Heart right ventricle (tissue), 16 donors: ENCODE data around the gene NT5C1B. TPM values are rescaled to one million over a fixed set of nuclear protein-coding genes. Genes with fewer than 3 reads are reported as not detected.

Source experiments
- ATAC-seq, 8 donors: fragments of 200-7000 bp; cut with Tn5 transposase; one replicate each; pipeline ENCODE4 v1.9.1; 2020; ENCODE audit warnings: mild to moderate bottlenecking in 8 of 8, moderate library complexity in 8 of 8, moderate number of reproducible peaks in 1 of 8
- DNase-seq, 2 donors: peaks; one replicate each; pipeline ENCODE4 v3.0.0-alpha.2; 2020
- H3K27ac ChIP-seq, 10 donors: fragments of 200-600 bp; sonication (generic) in 2 of 10; one replicate each; pipeline versions ENCODE4 v1.5.0 to v1.8.0; 2020 to 2022; ENCODE audit warnings: mild to moderate bottlenecking in 3 of 10
- H3K27me3 ChIP-seq, 7 donors: fragments of 200-600 bp; one replicate each; pipeline ENCODE4 v1.8.0; 2021 to 2022; ENCODE audit warnings: mild to moderate bottlenecking in 2 of 7
- H3K36me3 ChIP-seq, 9 donors: fragments of 200-600 bp; sonication (generic) in 1 of 9; one replicate each; pipeline versions ENCODE4 v1.5.0 to v1.8.0; 2020 to 2022; ENCODE audit warnings: mild to moderate bottlenecking in 2 of 9
- H3K4me1 ChIP-seq, 9 donors: fragments of 200-600 bp; sonication (generic) in 1 of 9; one replicate each; pipeline versions ENCODE4 v1.5.0 to v1.8.0; 2020 to 2022; ENCODE audit warnings: mild to moderate bottlenecking in 4 of 9
- H3K4me3 ChIP-seq, 10 donors: fragments of 200-600 bp; sonication (generic) in 2 of 10; one replicate each; pipeline versions ENCODE4 v1.5.0 to v1.8.0; 2020 to 2022; ENCODE audit warnings: mild to moderate bottlenecking in 7 of 10, moderate library complexity in 2 of 10
- H3K9me3 ChIP-seq, 11 donors: fragments of 200-600 bp in 10 of 11; sonication (generic) in 2 of 11; one replicate each; pipeline versions ENCODE4 v1.5.0 to v1.8.0; 2013 to 2022; ENCODE audit warnings: mild to moderate bottlenecking in 2 of 11, control low read depth in 1 of 11, moderate library complexity in 1 of 11
- WGBS, 2 donors: extraction: QIAGEN DNeasy Blood & Tissue Kit; methylation state at CpG; one replicate each; pipeline ENCODE4 v1.1.7; 2013; ENCODE audit warnings: inconsistent platforms in 1 of 2; 5-methylcytosine and 5-hydroxymethylcytosine counted together
- intact Hi-C, 10 donors: fragments of 100-400 bp; cut with DNase I; formaldehyde crosslinking; loops; one replicate each; pipeline versions ENCODE4 v1.11.1 to v1.14.2; 2022
- polyA plus RNA-seq, 2 donors: library from polyadenylated mRNA; stranded (reverse); fragments of 200-250 nt; gene quantifications; one replicate each; pipeline ENCODE4 v1.2.3, GENCODE V29; 2013
- total RNA-seq, 10 donors: library from RNA; stranded (reverse); fragmentation: NEBNext Ultra II Directional in 3 of 10; extraction: Animal tissue kit (Norgen Biotek cat#: 25700) in 3 of 10; gene quantifications; one replicate each; pipeline versions ENCODE4 v1.2.1 to v1.2.4, GENCODE V29; 2021 to 2023
- TF ChIP-seq, protein P1 (sequence below), 9 donors: fragments of 200-600 bp; sonication (generic) in 2 of 9; IDR thresholded peaks; one replicate each; pipeline versions ENCODE4 v1.5.0 to v1.8.0; 2021 to 2022; ENCODE audit warnings: antibody characterized with exemption in 9 of 9, mild to moderate bottlenecking in 5 of 9, moderate library complexity in 1 of 9
- donor health status: Arrhythmogenic right ventricular cardiomyopathy.
- donor health status: ischemic (EF 13 %, LVEDD 7.1; RV severe dilation, severe dysfunction).
- donor health status: healthy with polysubstance abuse.
- donor health status: DM: no; HTN: yes; CAD: no.
- donor health status: DM: no; HTN: no; CAD: no.
- donor health status: ischemic (EF 25% LVEDD 6.9; RV normal size, moderate dysfunction).
- donor health status: ischemic (EF 25% LVEDD 5.7; RV mildly dilated, moderate dysfunction).
- donor health status: healthy.
- donor health status: DM: yes; HTN: yes; CAD: no.
- donor health status: Ischemic cardiomyopathy.
- donor health status: ischemic (EF 35%, LVEDD 5.7; RV mildly dilated, moderate dysfunction).
- donor health status: nonischemic (EF 11% LVEDD 7.7; RV severe dilation, severe dysfunction).
- donor health status: DM: yes; HTN: yes; CAD: no.
- donor health status: PGD.
- donor health status: ischemic (EF 29% LVEDD 5.4; RV normal size, mild dysfunction).
- donor health status: nonischemic (EF 23%, LVEDD 6.1; RV moderate dilation, normal function).

Gene NT5C1B
- total and polyA plus RNA-seq, 12 donors: not detected

DNA sequence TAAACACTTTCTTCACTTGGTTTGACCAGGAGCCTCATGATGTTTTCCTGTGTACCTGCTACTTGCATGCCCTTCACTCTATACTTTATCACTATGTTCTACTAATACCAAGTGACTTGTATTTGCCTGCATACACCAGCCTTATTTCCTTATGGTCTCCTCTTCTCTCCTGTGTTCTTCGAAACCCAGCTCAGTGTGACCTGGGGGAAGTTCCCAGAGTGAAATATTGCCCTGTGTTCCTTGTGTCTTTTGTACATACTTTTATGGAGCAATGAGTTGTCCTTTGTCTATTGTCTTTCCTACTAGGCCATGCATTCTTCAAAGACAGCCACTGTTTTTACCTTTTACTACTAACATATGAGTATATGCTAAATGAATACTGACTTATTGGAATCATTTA, 567 bp downstream of the NT5C1B start:
- no peak for ATAC-seq
- WGBS, 2 donors: 89 to 96% methylated on average over 1 of the region's 1 CpG
- Histone ChIP-seq H3K4me3 (no peak overlapping the region), H3K27me3 (no peaks in the 10 kb centered on the region), H3K4me1 (peaks cover 0 to 7% (median 0%) of the 10 kb centered on the region in 9 donors), H3K36me3 (no peaks in the 10 kb centered on the region), H3K27ac (no peak overlapping the region), H3K9me3 (peaks cover 0 to 12% (median 0%) of the 10 kb centered on the region in 11 donors)
- intact Hi-C loops: no loop called here
- DNase-seq: no peak
- TF ChIP-seq, protein P1, sequence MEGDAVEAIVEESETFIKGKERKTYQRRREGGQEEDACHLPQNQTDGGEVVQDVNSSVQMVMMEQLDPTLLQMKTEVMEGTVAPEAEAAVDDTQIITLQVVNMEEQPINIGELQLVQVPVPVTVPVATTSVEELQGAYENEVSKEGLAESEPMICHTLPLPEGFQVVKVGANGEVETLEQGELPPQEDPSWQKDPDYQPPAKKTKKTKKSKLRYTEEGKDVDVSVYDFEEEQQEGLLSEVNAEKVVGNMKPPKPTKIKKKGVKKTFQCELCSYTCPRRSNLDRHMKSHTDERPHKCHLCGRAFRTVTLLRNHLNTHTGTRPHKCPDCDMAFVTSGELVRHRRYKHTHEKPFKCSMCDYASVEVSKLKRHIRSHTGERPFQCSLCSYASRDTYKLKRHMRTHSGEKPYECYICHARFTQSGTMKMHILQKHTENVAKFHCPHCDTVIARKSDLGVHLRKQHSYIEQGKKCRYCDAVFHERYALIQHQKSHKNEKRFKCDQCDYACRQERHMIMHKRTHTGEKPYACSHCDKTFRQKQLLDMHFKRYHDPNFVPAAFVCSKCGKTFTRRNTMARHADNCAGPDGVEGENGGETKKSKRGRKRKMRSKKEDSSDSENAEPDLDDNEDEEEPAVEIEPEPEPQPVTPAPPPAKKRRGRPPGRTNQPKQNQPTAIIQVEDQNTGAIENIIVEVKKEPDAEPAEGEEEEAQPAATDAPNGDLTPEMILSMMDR (IDR thresholded peaks at IDR 0.05): no peak

DNA sequence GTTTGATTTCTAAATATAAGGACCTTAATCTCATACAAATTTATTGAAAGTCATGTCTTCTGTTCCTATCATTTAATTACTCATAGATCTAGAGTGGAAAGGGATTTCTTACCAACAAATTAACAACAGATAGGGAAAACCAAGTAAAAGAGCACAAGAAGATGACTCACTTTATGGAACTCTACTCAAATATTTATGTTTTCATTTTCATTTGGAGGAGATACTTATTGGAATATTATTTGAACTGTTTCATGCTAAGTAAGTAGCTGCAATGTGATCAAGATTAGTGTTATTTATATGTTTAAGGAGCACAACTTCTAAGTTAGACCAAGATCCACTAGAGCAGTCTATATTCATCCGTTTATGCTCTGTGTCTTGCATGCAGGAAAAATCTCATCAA, 1.3 kb downstream of the NT5C1B start:
- ATAC-seq (no peak), DNase-seq (no peak)
- no peak overlapping the region for H3K27ac ChIP-seq
- H3K4me3 ChIP-seq: no peak overlapping the region
- peaks cover 0 to 6% (median 0%) of the 10 kb centered on the region in 9 donors for H3K4me1 ChIP-seq
- no peaks in the 10 kb centered on the region for H3K36me3 ChIP-seq
- WGBS, 2 donors: 86 to 98% methylated on average over 1 of the region's 1 CpG
- TF ChIP-seq, protein P1 (IDR thresholded peaks at IDR 0.05): no peak
- H3K27me3 ChIP-seq: no peaks in the 10 kb centered on the region
- H3K9me3 ChIP-seq: peaks cover 0 to 12% (median 0%) of the 10 kb centered on the region in 11 donors
- intact Hi-C loops: no loop called here

DNA sequence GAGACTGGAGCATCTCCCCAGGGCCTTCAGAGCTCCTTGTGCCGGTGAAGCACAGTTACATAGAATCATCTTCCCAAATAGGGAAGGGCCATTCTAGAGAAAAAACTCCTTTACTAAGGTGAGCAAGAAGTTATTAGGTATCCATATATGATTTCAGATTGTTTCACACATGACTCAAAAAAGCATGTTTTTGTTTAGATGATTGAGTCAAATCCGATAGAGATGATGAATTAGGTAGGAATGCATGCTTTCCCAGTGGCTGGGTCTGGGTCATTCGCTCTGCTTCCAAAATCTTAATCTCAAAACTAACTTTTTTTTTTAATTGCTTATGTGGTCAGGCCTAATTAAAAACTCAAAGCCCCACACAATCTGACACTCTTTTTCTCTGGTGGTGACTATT, 3.8 kb downstream of the NT5C1B start:
- intact Hi-C loops: no loop called here
- Histone ChIP-seq H3K27ac (no peak overlapping the region), H3K27me3 (no peaks in the 10 kb centered on the region), H3K4me1 (no peaks in the 10 kb centered on the region), H3K36me3 (no peaks in the 10 kb centered on the region), H3K4me3 (no peak overlapping the region), H3K9me3 (peaks cover 0 to 12% (median 0%) of the 10 kb centered on the region in 11 donors)
- ATAC-seq: no peak
- DNase-seq: no peak
- TF ChIP-seq, protein P1 (IDR thresholded peaks at IDR 0.05): no peak
- WGBS, 2 donors: 90 to 91% methylated on average over 3 of the region's 3 CpGs

DNA sequence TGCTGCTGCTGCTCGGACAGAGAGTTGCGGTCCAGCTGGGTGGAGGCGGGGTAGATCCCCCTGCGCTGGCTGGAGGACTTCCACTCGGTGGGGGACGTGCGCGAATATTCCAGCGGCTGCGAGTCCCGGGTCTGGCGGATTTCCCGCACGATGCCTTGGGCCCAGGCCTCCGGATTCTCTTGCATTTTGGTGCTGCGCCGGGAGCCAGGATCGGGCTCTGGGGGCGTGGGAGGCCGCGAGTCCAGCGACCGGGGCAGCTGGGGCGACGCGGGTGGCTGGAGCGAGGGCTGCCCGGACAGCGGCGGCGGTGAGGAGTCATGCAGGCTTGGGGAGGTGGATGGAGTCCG, 4.8 kb downstream of the NT5C1B start:
- TF ChIP-seq, protein P1 (IDR thresholded peaks at IDR 0.05): no peak
- no peaks in the 10 kb centered on the region for H3K36me3 ChIP-seq
- DNase-seq (no peak), ATAC-seq (peak in 1 of 8 donors; percentile 25)
- intact Hi-C loops: no loop called here
- no peaks in the 10 kb centered on the region for H3K4me1 ChIP-seq
- 81 to 87% methylated on average over 32 of the region's 32 CpGs for WGBS, 2 donors
- H3K27ac ChIP-seq: no peak overlapping the region
- H3K9me3 ChIP-seq: peaks cover 0 to 16% (median under 1%) of the 10 kb centered on the region in 11 donors
- no peaks in the 10 kb centered on the region for H3K27me3 ChIP-seq
- no peak overlapping the region for H3K4me3 ChIP-seq
